Astrocyte of the cerebellum (primary cell): Measurements from ENCODE around the gene ITPR2.

Experiments used
- DNase-seq: peaks from one replicate; pipeline ENCODE4 v3.0.0-alpha.2; 2011; ENCODE audit warnings: low read depth
- H3K4me3 ChIP-seq: 2 replicates; pipeline ENCODE4 v1.5.1; 2011; ENCODE audit warnings: mild to moderate bottlenecking, low read depth, low read length, moderate library complexity
- CTCF ChIP-seq: IDR thresholded peaks from 2 replicates; pipeline ENCODE4 v1.5.1; 2012; ENCODE audit warnings: low read length, low read depth, moderate library complexity, mild to moderate bottlenecking; ENCODE audit errors: missing control alignments
- in situ Hi-C: cut with HindIII; loops from 2 replicates; pipeline ENCODE4 v1.10.0; 2017; ENCODE audit warnings: low sequenced_read_pairs

The ITPR2 gene

GRCh38 chr12:26803552-26803951 lies 29.4 kb downstream of the ITPR2 start:
- H3K4me3 ChIP-seq, result no peak overlapping the region
- no peak for TF ChIP-seq CTCF
- in situ Hi-C loops, result no loop called here
- DNase-seq, result peak; percentile 66

GRCh38 chr12:26801486-26801885 lies 31.5 kb downstream of the ITPR2 start:
- TF ChIP-seq CTCF, result no peak
- no peak for DNase-seq
- no peak overlapping the region for H3K4me3 ChIP-seq
- in situ Hi-C loops, result no loop called here

- TF ChIP-seq CTCF, result no peak
These were observed 32.1 kb downstream of the ITPR2 start for GRCh38 chr12:26800858-26801257.

GRCh38 chr12:26800347-26800746 lies 32.6 kb downstream of the ITPR2 start:
- DNase-seq, result no peak
- TF ChIP-seq CTCF, result no peak
- no peak overlapping the region for H3K4me3 ChIP-seq
- in situ Hi-C loops, result no loop called here

More at GRCh38 chr12:26800858-26801257, 32.1 kb downstream of the ITPR2 start:
- in situ Hi-C loops, result no loop called here
- DNase-seq, result no peak
- no peak overlapping the region for H3K4me3 ChIP-seq

GRCh38 chr12:26799741-26800140 lies 33.3 kb downstream of the ITPR2 start:
- no peak overlapping the region for H3K4me3 ChIP-seq
- no peak for DNase-seq
- in situ Hi-C loops, result no loop called here
- no peak for TF ChIP-seq CTCF

GRCh38 chr12:26798640-26799039 lies 34.4 kb downstream of the ITPR2 start:
- in situ Hi-C loops, result no loop called here

More at GRCh38 chr12:26798640-26799039, 34.4 kb downstream of the ITPR2 start:
- no peak for TF ChIP-seq CTCF
- no peak overlapping the region for H3K4me3 ChIP-seq
- no peak for DNase-seq
